Transverse colon (tissue), 4 donors: Measurements from ENCODE around the gene LIMCH1. TPM values are rescaled to one million over a fixed set of nuclear protein-coding genes. Genes with fewer than 3 reads are reported as not detected.

ENCODE experiments used
- DNase-seq: peaks from one replicate; pipeline ENCODE4 v3.0.0-alpha.2; 2019
- H3K27ac ChIP-seq, 4 donors: fragments of 200-600 bp; sonication (generic); 2 replicates each; pipeline ENCODE4 v1.5.1; 2016 to 2018; ENCODE audit warnings: inconsistent platforms in 4 of 4
- H3K27me3 ChIP-seq: fragments of 200-600 bp; sonication (generic); 2 replicates; pipeline ENCODE4 v1.5.1; 2017; ENCODE audit warnings: inconsistent platforms
- H3K36me3 ChIP-seq, 4 donors: fragments of 200-600 bp; sonication (generic); 2 replicates each; pipeline ENCODE4 v1.5.1; 2017 to 2019; ENCODE audit warnings: inconsistent platforms in 4 of 4
- H3K4me1 ChIP-seq, 4 donors: fragments of 200-600 bp; sonication (generic); 2 replicates each; pipeline ENCODE4 v1.5.1; 2017 to 2020; ENCODE audit warnings: inconsistent platforms in 4 of 4
- H3K4me3 ChIP-seq, 4 donors: fragments of 200-600 bp; sonication (generic); 1 replicate in 1 of 4; 2 replicates in 3 of 4; pipeline versions ENCODE4 v1.5.1 to v1.6.1; 2017 to 2019; ENCODE audit warnings: inconsistent platforms in 4 of 4
- H3K9me3 ChIP-seq, 2 donors: fragments of 200-600 bp; sonication (generic); 2 replicates each; pipeline ENCODE4 v1.5.1; 2017 to 2019; ENCODE audit warnings: inconsistent platforms in 2 of 2
- EP300 ChIP-seq: sonication (generic); formaldehyde crosslinking; IDR thresholded peaks from one replicate; pipeline ENCODE4 v1.6.1; 2017; ENCODE audit warnings: antibody characterized with exemption, low read depth
- POLR2A ChIP-seq: fragments of 450-650 bp; IDR thresholded peaks from one replicate; pipeline ENCODE4 v1.6.1; 2016; ENCODE audit warnings: antibody characterized with exemption, mild to moderate bottlenecking, moderate library complexity
- POLR2AphosphoS5 ChIP-seq, 3 donors: sonication (generic); formaldehyde crosslinking; IDR thresholded peaks; one replicate each; pipeline ENCODE4 v1.6.1; 2016; ENCODE audit warnings: antibody characterized with exemption in 3 of 3
- WGBS, 2 donors: methylation state at CpG; one replicate each; pipeline ENCODE4 v1.1.5; 2018; ENCODE audit warnings: low coverage in 1 of 2; 5-methylcytosine and 5-hydroxymethylcytosine counted together
- in situ Hi-C, 4 donors: fragments of 200-750 bp; cut with MboI; loops; one replicate each; pipeline versions ENCODE4 v1.15.0 to v1.15.1; 2017; ENCODE audit warnings: low sequenced_read_pairs in 3 of 4, low pct_ligation_motif_present in 1 of 4, low pct_unique_long_range_greater_than_20kb in 1 of 4
- intact Hi-C: fragments of 100-400 bp; cut with DNase I; formaldehyde crosslinking; loops from one replicate; pipeline ENCODE4 v1.15.1; 2023; ENCODE audit warnings: low total_unique reads
- total RNA-seq, 4 donors: library from RNA; depleted of rRNA; stranded (reverse); fragments of >200 nt; gene quantifications; one replicate each; pipeline ENCODE4 v1.1.0, GENCODE V29; 2016
- TF ChIP-seq, protein P1 (sequence below), 5 experiments: fragments of 200-600 bp in 3 of 5; fragments of 450-650 bp in 2 of 5; sonication (generic) in 3 of 5; IDR thresholded peaks; 1 replicate in 2 of 5; 2 replicates in 3 of 5; pipeline ENCODE4 v1.5.1; 2016 to 2017; ENCODE audit warnings: antibody characterized with exemption in 5 of 5, inconsistent platforms in 3 of 5, mild to moderate bottlenecking in 2 of 5, moderate library complexity in 1 of 5

LIMCH1 gene
- total RNA-seq, 4 donors from 2014 or later, result 5.5 to 18.5 (median 9.7) TPM

DNA sequence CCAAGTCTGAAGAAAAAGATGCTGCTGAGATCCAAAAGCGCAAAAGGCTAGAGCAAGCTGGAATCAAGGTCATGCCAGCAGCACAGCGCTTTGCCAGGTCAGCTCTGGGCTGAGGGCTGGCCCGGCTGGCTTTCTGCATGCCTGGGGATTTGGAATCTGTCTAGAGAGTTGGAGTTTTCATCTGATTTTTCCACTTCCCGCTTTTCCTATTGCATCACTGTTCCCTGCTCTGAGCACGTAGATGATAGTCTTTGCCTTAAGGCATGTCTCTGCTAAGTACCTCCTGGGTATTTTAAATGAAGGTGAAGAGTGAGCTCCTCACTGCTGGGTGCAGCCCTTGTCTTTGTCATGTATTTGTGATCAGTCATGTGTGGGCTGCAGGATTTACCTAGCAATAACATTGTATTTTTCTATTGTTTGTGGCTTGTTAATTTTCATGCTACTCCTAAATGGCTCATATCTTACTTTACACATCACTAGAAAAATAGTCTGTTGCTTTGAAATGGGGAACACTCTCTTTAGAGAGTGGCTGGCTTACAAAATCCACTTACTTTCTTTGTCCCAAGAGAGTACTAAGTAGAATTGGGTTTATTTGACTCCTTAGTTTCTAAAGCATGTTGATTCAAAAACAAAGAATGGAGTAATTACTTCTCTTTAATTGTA, 82.8 kb downstream of the LIMCH1 start:
- in situ Hi-C loops (no loop called here), intact Hi-C loops (no loop called here)
- Histone ChIP-seq H3K4me1 (no peaks in the 10 kb centered on the region), H3K4me3 (no peak overlapping the region), H3K27me3 (no peaks in the 10 kb centered on the region), H3K36me3 (no peaks in the 10 kb centered on the region), H3K27ac (no peak overlapping the region), H3K9me3 (no peaks in the 10 kb centered on the region)
- no peak for TF ChIP-seq POLR2AphosphoS5 (IDR thresholded peaks at IDR 0.05)
- no peak for TF ChIP-seq POLR2A
- TF ChIP-seq, protein P1, sequence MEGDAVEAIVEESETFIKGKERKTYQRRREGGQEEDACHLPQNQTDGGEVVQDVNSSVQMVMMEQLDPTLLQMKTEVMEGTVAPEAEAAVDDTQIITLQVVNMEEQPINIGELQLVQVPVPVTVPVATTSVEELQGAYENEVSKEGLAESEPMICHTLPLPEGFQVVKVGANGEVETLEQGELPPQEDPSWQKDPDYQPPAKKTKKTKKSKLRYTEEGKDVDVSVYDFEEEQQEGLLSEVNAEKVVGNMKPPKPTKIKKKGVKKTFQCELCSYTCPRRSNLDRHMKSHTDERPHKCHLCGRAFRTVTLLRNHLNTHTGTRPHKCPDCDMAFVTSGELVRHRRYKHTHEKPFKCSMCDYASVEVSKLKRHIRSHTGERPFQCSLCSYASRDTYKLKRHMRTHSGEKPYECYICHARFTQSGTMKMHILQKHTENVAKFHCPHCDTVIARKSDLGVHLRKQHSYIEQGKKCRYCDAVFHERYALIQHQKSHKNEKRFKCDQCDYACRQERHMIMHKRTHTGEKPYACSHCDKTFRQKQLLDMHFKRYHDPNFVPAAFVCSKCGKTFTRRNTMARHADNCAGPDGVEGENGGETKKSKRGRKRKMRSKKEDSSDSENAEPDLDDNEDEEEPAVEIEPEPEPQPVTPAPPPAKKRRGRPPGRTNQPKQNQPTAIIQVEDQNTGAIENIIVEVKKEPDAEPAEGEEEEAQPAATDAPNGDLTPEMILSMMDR (IDR thresholded peaks at IDR 0.05), result no peak
- TF ChIP-seq EP300, result no peak
- DNase-seq, result no peak
- WGBS, 2 donors, result 92% methylated on average over 5 of the region's 5 CpGs; no CpG with 5 or more reads in 1 of the 2 donors

DNA sequence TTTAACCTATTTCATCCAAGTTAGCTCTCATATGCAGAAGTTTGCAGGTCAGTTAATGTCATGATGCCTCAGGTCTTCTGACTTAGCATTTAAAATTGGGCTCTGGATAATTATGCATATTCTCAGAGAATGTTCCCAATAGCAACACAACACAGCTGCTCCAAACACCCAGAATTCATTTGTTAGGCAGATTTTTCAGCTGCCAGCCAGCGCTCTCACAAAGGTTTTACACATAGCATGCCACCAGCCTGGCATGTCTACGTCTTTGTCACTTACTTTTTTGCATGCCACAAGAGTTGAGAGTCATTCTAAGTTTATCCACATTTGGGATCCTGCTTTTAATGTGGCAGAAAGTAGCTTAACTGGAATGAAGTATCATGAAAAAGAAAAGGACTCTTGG, 84.8 kb downstream of the LIMCH1 start:
- no peaks in the 10 kb centered on the region for H3K9me3 ChIP-seq
- 86 to 94% methylated on average over 1 to 2 of the region's 2 CpGs for WGBS, 2 donors
- TF ChIP-seq EP300 (no peak), POLR2A (no peak)
- TF ChIP-seq, protein P1 (IDR thresholded peaks at IDR 0.05), result no peak
- intact Hi-C loops, result no loop called here
- H3K36me3 ChIP-seq, result no peaks in the 10 kb centered on the region
- in situ Hi-C loops, result no loop called here
- H3K27ac ChIP-seq, result no peak overlapping the region
- DNase-seq, result no peak
- H3K4me3 ChIP-seq, result no peak overlapping the region
- no peaks in the 10 kb centered on the region for H3K27me3 ChIP-seq
- no peaks in the 10 kb centered on the region for H3K4me1 ChIP-seq

DNA sequence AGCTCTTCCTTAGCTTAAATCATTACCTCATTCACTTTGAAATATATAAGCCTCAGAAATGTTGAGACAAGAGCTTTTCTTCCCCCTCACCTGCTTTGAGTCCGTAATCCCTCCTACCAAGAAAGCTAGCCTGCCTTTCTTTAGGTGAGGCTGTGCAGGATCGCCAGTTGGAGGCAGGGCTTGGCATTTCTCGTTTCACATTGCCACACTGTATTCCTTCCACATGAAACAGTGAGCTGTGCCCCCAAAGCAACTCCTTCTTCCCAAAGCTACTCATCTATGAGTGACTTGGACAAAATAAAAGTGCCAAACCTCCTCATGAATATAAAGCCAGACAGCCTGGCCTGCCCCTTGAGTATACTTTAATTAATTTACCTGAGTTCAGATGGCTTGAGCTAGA, 86.8 kb downstream of the LIMCH1 start:
- no peaks in the 10 kb centered on the region for H3K27me3 ChIP-seq
- H3K9me3 ChIP-seq, result no peaks in the 10 kb centered on the region
- no peak overlapping the region for H3K4me3 ChIP-seq
- in situ Hi-C loops, result loop anchor here in 1 of 4 donors (25.0 kb wide), 1 partner anchor 687 kb away; no protein-coding TSS in a partner anchor
- no peak for DNase-seq
- TF ChIP-seq EP300 (no peak), POLR2A (no peak), POLR2AphosphoS5 (IDR thresholded peaks at IDR 0.05) (no peak)
- TF ChIP-seq, protein P1 (IDR thresholded peaks at IDR 0.05), result no peak
- no peak overlapping the region for H3K27ac ChIP-seq
- H3K36me3 ChIP-seq, result no peaks in the 10 kb centered on the region
- WGBS, 2 donors, result 77 to 86% methylated on average over 3 of the region's 3 CpGs
- H3K4me1 ChIP-seq, result no peaks in the 10 kb centered on the region
- intact Hi-C loops, result no loop called here

DNA sequence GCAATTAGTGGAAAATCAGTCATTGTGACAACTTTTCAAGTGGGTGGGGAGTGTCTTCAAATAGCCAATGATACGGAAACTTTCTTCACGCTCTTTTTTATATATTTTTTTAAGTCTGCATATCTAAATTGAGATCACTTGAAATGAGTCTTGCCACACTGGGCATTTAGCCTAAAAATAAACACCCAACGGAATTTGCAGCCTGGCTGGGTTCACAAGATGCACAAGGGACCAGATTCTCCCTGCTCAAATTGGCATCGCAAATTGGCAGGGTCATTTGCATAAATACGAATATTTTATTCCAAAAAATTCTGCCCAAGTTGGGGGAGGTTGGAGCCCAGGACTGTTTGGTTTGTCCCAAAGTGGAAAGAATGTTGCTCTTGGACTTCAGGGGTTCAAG, 87.6 kb downstream of the LIMCH1 start:
- no peak for DNase-seq
- intact Hi-C loops (no loop called here), in situ Hi-C loops (loop anchor here in 1 of 4 donors (25.0 kb wide), 1 partner anchor 688 kb away; no protein-coding TSS in a partner anchor)
- H3K9me3 ChIP-seq, result no peaks in the 10 kb centered on the region
- H3K36me3 ChIP-seq, result no peaks in the 10 kb centered on the region
- TF ChIP-seq POLR2AphosphoS5 (IDR thresholded peaks at IDR 0.05) (no peak), POLR2A (no peak), EP300 (no peak)
- TF ChIP-seq, protein P1 (IDR thresholded peaks at IDR 0.05), result no peak
- WGBS, 2 donors, result 74% methylated on average over 5 of the region's 5 CpGs
- no peaks in the 10 kb centered on the region for H3K27me3 ChIP-seq
- H3K27ac ChIP-seq, result no peak overlapping the region
- H3K4me3 ChIP-seq, result no peak overlapping the region
- H3K4me1 ChIP-seq, result no peaks in the 10 kb centered on the region
